HUES48 (cell line): ENCODE measurements around the gene KIF5C.
A peak's percentile ranks its signal among the peaks of the same experiment; 100 is the strongest.

Source experiments
- H3K27ac ChIP-seq: one replicate; pipeline ENCODE4 v1.7.0; 2013; ENCODE audit warnings: low read depth, low read length, inconsistent platforms
- H3K27me3 ChIP-seq: 2 replicates; pipeline ENCODE4 v1.6.1; 2013; ENCODE audit warnings: mild to moderate bottlenecking, low read length; ENCODE audit not compliant: control insufficient read depth, insufficient read depth
- H3K36me3 ChIP-seq: 2 replicates; pipeline ENCODE4 v1.6.1; 2013; ENCODE audit warnings: low read length; ENCODE audit not compliant: control insufficient read depth, insufficient read depth
- H3K4me1 ChIP-seq: 2 replicates; pipeline ENCODE4 v1.6.1; 2013; ENCODE audit warnings: mild to moderate bottlenecking, low read length; ENCODE audit not compliant: control insufficient read depth, insufficient read depth
- H3K4me3 ChIP-seq: 2 replicates; pipeline ENCODE4 v1.5.1; 2013; ENCODE audit warnings: mild to moderate bottlenecking, low read depth, low read length
- H3K9ac ChIP-seq: 2 replicates; pipeline ENCODE4 v1.6.1; 2013; ENCODE audit warnings: mild to moderate bottlenecking, low read depth, low read length, moderate library complexity
- H3K9me3 ChIP-seq: 2 replicates; pipeline ENCODE4 v1.6.1; 2013; ENCODE audit warnings: low read length; ENCODE audit not compliant: control insufficient read depth, insufficient read depth

The KIF5C gene

DNA sequence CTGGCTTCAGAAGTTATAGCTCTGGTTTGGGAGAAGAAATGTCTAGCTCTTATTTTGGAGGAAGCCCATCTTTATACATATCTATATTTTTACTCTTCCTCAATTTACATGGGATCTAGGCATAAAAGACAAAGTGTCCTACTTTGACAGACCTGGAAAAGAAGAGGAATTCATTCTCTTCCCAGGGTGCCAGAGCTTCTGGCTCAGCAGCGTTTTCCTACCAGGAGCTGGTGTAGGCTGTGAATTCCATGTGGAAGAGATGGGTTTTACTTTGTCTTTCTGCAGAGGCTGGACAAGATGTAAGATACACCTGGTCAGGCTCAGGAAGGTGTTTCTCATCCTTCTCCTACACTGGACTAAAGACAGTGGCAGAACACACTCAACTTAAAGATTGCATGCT lies 113.3 kb downstream of the KIF5C start:
- no peaks in the 10 kb centered on the region for H3K27me3 ChIP-seq
- peaks cover 71% of the 10 kb centered on the region for H3K36me3 ChIP-seq
- H3K4me1 ChIP-seq, result no peaks in the 10 kb centered on the region

DNA sequence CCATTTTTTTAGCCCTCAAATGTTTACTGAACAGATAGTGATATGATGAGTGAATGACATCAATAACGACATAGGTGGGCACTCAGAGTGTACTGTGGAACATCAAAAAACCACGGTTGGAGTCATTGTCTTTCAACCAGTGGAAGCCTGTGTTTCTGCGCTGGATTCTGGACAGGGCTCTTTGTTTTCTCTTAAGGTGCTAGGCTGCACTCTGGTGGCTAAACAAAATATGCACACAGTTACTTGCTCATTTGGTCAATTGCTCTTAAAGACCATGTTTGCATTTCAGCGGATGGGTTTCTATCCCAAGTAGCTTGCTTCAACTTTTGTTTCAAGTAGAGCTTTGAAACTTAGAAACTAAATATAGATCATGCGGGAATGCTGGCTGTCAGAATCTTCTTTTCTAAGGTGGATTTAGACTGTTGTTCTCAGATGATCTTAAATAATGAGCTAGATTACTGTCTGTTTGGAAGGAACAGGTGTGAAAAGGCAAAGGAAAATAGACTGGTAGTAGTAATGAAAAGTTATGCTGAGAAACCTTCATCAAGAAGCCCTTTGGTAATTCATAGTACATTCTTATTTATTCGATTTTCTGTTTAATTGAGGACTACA lies 115.0 kb downstream of the KIF5C start:
- Histone ChIP-seq H3K27ac (no peak overlapping the region), H3K36me3 (peaks cover 74% of the 10 kb centered on the region), H3K27me3 (no peaks in the 10 kb centered on the region), H3K4me1 (no peaks in the 10 kb centered on the region), H3K4me3 (no peak overlapping the region), H3K9me3 (no peaks in the 10 kb centered on the region), H3K9ac (no peak overlapping the region)

More for the DNA sequence above, 113.3 kb downstream of the KIF5C start:
- H3K27ac ChIP-seq, result no peak overlapping the region
- no peak overlapping the region for H3K9ac ChIP-seq
- no peak overlapping the region for H3K4me3 ChIP-seq
- no peaks in the 10 kb centered on the region for H3K9me3 ChIP-seq

DNA sequence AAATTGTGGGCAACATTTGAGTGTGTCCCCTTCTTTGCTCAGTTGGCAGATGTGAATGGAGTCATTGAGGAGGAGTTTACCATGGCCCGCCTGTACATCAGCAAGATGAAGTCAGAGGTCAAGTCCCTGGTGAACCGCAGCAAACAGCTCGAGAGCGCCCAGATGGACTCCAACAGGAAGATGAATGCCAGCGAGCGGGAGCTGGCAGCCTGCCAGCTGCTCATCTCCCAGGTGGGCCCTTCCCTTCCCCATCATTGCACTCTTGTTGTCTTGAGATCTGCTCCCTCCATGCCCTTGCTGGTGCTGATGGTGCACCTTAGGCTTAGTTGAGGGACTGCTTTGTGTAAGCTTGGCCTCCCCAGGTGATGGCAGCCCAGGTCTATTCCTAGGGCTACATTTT lies 115.9 kb downstream of the KIF5C start:
- no peaks in the 10 kb centered on the region for H3K27me3 ChIP-seq
- peaks cover 68% of the 10 kb centered on the region for H3K36me3 ChIP-seq
- no peak overlapping the region for H3K4me3 ChIP-seq
- no peak overlapping the region for H3K27ac ChIP-seq
- no peaks in the 10 kb centered on the region for H3K9me3 ChIP-seq
- no peaks in the 10 kb centered on the region for H3K4me1 ChIP-seq
- H3K9ac ChIP-seq, result no peak overlapping the region

- Histone ChIP-seq H3K36me3 (peaks cover 70% of the 10 kb centered on the region), H3K4me3 (no peak overlapping the region)
Observed at GRCh38 chr2:148992448-148992847, 117.4 kb downstream of the KIF5C start.

GRCh38 chr2:148993351-148993750 lies 118.3 kb downstream of the KIF5C start:
- no peak overlapping the region for H3K9ac ChIP-seq
- no peaks in the 10 kb centered on the region for H3K27me3 ChIP-seq
- H3K9me3 ChIP-seq, result no peaks in the 10 kb centered on the region
- peaks cover under 1% of the 10 kb centered on the region; the same call in 1 of the 2 replicates for H3K4me1 ChIP-seq
- H3K4me3 ChIP-seq, result no peak overlapping the region
- no peak overlapping the region for H3K27ac ChIP-seq
- H3K36me3 ChIP-seq, result peaks cover 69% of the 10 kb centered on the region

More at GRCh38 chr2:148992448-148992847, 117.4 kb downstream of the KIF5C start:
- Histone ChIP-seq H3K27ac (no peak overlapping the region), H3K4me1 (no peaks in the 10 kb centered on the region), H3K9ac (no peak overlapping the region), H3K9me3 (no peaks in the 10 kb centered on the region), H3K27me3 (no peaks in the 10 kb centered on the region)

- Histone ChIP-seq H3K27ac (no peak overlapping the region), H3K9ac (no peak overlapping the region), H3K4me3 (no peak overlapping the region), H3K4me1 (peaks cover 9% of the 10 kb centered on the region), H3K27me3 (no peaks in the 10 kb centered on the region), H3K9me3 (no peaks in the 10 kb centered on the region), H3K36me3 (peaks cover 68% of the 10 kb centered on the region)
Observed at GRCh38 chr2:148994341-148994740, 119.3 kb downstream of the KIF5C start.

DNA sequence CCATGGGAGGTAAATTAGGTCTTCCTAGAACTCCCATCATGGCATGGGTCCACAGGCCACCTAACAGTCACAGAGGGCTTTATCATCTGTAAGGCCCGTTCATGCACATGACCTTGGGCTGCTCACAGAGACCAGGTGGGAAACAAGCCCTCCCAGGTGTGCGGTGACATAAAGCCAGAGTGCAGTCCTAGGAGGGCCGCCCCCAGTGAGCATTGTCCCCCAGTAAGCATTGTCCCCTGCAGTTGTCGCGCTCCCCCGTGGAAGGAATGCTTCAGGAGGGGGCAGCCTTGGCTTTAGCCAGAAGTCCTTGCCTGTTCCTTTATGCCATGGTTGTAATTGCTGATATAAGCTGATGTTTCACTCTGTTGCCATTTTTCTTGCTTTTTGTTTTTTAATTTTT lies 121.8 kb downstream of the KIF5C start:
- no peak overlapping the region for H3K9ac ChIP-seq
- no peaks in the 10 kb centered on the region for H3K9me3 ChIP-seq
- H3K36me3 ChIP-seq, result peaks cover 64% of the 10 kb centered on the region
- peaks cover 29% of the 10 kb centered on the region for H3K4me1 ChIP-seq
- H3K27me3 ChIP-seq, result no peaks in the 10 kb centered on the region
- no peak overlapping the region for H3K27ac ChIP-seq
- no peak overlapping the region for H3K4me3 ChIP-seq

GRCh38 chr2:148998165-148998830 lies 123.3 kb downstream of the KIF5C start:
- no peak overlapping the region for H3K4me3 ChIP-seq
- H3K27ac ChIP-seq, result no peak overlapping the region
- H3K9ac ChIP-seq, result no peak overlapping the region
- no peaks in the 10 kb centered on the region for H3K27me3 ChIP-seq
- peaks cover 29% of the 10 kb centered on the region for H3K4me1 ChIP-seq
- H3K36me3 ChIP-seq, result peaks cover 65% of the 10 kb centered on the region
- H3K9me3 ChIP-seq, result peaks cover 12% of the 10 kb centered on the region

DNA sequence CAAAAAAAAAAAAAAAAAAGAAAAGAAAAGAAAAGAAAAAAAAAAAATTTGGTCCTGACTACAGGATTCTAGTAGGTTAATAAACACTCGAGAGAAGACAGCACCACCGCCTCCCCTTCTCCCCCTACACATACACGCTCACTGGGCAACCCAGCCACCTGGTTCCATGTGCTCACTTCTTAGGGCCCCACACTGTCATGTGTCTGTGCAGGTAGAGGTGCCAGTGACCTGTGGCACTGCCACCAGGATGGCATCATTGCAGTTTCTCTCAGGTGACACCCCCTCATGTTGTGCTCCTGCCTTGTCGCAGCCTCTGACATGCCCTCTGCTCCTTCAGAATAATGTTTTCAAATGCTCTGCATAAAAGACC lies 123.8 kb downstream of the KIF5C start:
- H3K27ac ChIP-seq, result peak overlapping the region; percentile 59
- H3K27me3 ChIP-seq, result no peaks in the 10 kb centered on the region
- peaks cover 29% of the 10 kb centered on the region for H3K4me1 ChIP-seq
- H3K9me3 ChIP-seq, result peaks cover 12% of the 10 kb centered on the region
- H3K36me3 ChIP-seq, result peaks cover 65% of the 10 kb centered on the region
- no peak overlapping the region for H3K9ac ChIP-seq
- H3K4me3 ChIP-seq, result no peak overlapping the region

GRCh38 chr2:148999451-148999921 lies 124.5 kb downstream of the KIF5C start:
- Histone ChIP-seq H3K27me3 (no peaks in the 10 kb centered on the region), H3K36me3 (peaks cover 65% of the 10 kb centered on the region), H3K4me1 (peaks cover 29% of the 10 kb centered on the region), H3K9me3 (peaks cover 12% of the 10 kb centered on the region), H3K27ac (peak overlapping the region; percentile 59), H3K9ac (peak overlapping the region; percentile 17; the same call in 1 of the 2 replicates), H3K4me3 (peak overlapping the region; percentile 27)

- Histone ChIP-seq H3K9me3 (peaks cover 12% of the 10 kb centered on the region), H3K9ac (no peak overlapping the region), H3K36me3 (peaks cover 56% of the 10 kb centered on the region), H3K4me3 (peak overlapping the region; percentile 6; the same call in 1 of the 2 replicates), H3K27ac (peak overlapping the region; percentile 59), H3K27me3 (no peaks in the 10 kb centered on the region), H3K4me1 (peaks cover 29% of the 10 kb centered on the region)
Observed at GRCh38 chr2:149000158-149000938, 125.3 kb downstream of the KIF5C start.
